Heart left ventricle (tissue), 16 donors: ENCODE results near the gene PPP2R3A. TPM values are rescaled to one million over a fixed set of nuclear protein-coding genes. Genes with fewer than 3 reads are reported as not detected.

Source experiments
- ATAC-seq, 4 donors: fragments of 200-7000 bp; cut with Tn5 transposase; one replicate each; pipeline ENCODE4 v1.9.1; 2020 to 2022; ENCODE audit warnings: moderate library complexity in 4 of 4, mild to moderate bottlenecking in 3 of 4, moderate number of reproducible peaks in 1 of 4
- DNase-seq, 5 donors: peaks; one replicate each; pipeline ENCODE4 v3.0.0-alpha.2; 2020
- H3K27ac ChIP-seq, 12 donors: fragments of 200-600 bp; sonication (generic) in 4 of 12; one replicate each; pipeline versions ENCODE4 v1.5.0 to v1.8.0; 2016 to 2022; ENCODE audit warnings: mild to moderate bottlenecking in 2 of 12
- H3K27me3 ChIP-seq, 9 donors: fragments of 200-600 bp; sonication (generic) in 2 of 9; one replicate each; pipeline versions ENCODE4 v1.5.1 to v1.8.0; 2016 to 2022; ENCODE audit warnings: mild to moderate bottlenecking in 3 of 9
- H3K36me3 ChIP-seq, 9 donors: fragments of 200-600 bp; sonication (generic) in 2 of 9; one replicate each; pipeline versions ENCODE4 v1.5.0 to v1.8.0; 2018 to 2022; ENCODE audit warnings: mild to moderate bottlenecking in 2 of 9
- H3K4me1 ChIP-seq, 12 donors: fragments of 200-600 bp; sonication (generic) in 4 of 12; one replicate each; pipeline versions ENCODE4 v1.5.0 to v1.8.0; 2016 to 2022; ENCODE audit warnings: mild to moderate bottlenecking in 3 of 12
- H3K4me3 ChIP-seq, 12 donors: fragments of 200-600 bp; sonication (generic) in 4 of 12; one replicate each; pipeline versions ENCODE4 v1.5.0 to v1.8.0; 2017 to 2022; ENCODE audit warnings: mild to moderate bottlenecking in 9 of 12, moderate library complexity in 4 of 12
- H3K9me3 ChIP-seq, 12 donors: fragments of 200-600 bp; sonication (generic) in 4 of 12; one replicate each; pipeline versions ENCODE4 v1.5.0 to v1.8.0; 2016 to 2022; ENCODE audit warnings: mild to moderate bottlenecking in 1 of 12
- POLR2A ChIP-seq, 2 donors: fragments of 450-650 bp; IDR thresholded peaks; one replicate each; pipeline ENCODE4 v1.6.1; 2017; ENCODE audit warnings: antibody characterized with exemption in 2 of 2, mild to moderate bottlenecking in 2 of 2, moderate library complexity in 2 of 2
- WGBS, 4 donors: extraction: QIAGEN DNeasy Blood & Tissue Kit in 2 of 4; methylation state at CpG; one replicate each; pipeline versions ENCODE4 v1.1.5 to v1.1.7; 2013 to 2018; 5-methylcytosine and 5-hydroxymethylcytosine counted together
- intact Hi-C, 10 donors: fragments of 100-400 bp; cut with DNase I; formaldehyde crosslinking; loops; one replicate each; pipeline versions ENCODE4 v1.11.1 to v1.14.2; 2022
- polyA plus RNA-seq, 2 donors: library from polyadenylated mRNA; stranded (reverse); fragments of 200-250 nt; gene quantifications; one replicate each; pipeline ENCODE4 v1.2.3, GENCODE V29; 2013
- total RNA-seq, 9 donors: library from RNA; depleted of rRNA in 2 of 9; stranded (reverse); fragments of >200 nt in 2 of 9; fragmentation: NEBNext Ultra II Directional in 3 of 9; extraction: Animal tissue kit (Norgen Biotek cat#: 25700) in 3 of 9; gene quantifications; one replicate each; pipeline versions ENCODE4 v1.1.0 to v1.2.4, GENCODE V29; 2016 to 2023
- TF ChIP-seq, protein P1 (sequence below), 12 donors: fragments of 200-600 bp; sonication (generic) in 4 of 12; IDR thresholded peaks; one replicate each; pipeline versions ENCODE4 v1.5.0 to v1.8.0; 2018 to 2022; ENCODE audit warnings: antibody characterized with exemption in 12 of 12, mild to moderate bottlenecking in 5 of 12
- donor health status: ischemic (EF 13 %, LVEDD 7.1; RV severe dilation, severe dysfunction).
- donor health status: healthy with polysubstance abuse.
- donor health status: DM: no; HTN: yes; CAD: no.
- donor health status: DM: no; HTN: no; CAD: no.
- donor health status: ischemic (EF 25% LVEDD 6.9; RV normal size, moderate dysfunction).
- donor health status: ischemic (EF 25% LVEDD 5.7; RV mildly dilated, moderate dysfunction).
- donor health status: healthy.
- donor health status: DM: yes; HTN: yes; CAD: no.
- donor health status: ischemic (EF 35%, LVEDD 5.7; RV mildly dilated, moderate dysfunction).
- donor health status: nonischemic (EF 11% LVEDD 7.7; RV severe dilation, severe dysfunction).
- donor health status: DM: yes; HTN: yes; CAD: no.
- donor health status: PGD.
- donor health status: ischemic (EF 29% LVEDD 5.4; RV normal size, mild dysfunction).
- donor health status: nonischemic (EF 23%, LVEDD 6.1; RV moderate dilation, normal function).

Gene PPP2R3A
- total and polyA plus RNA-seq, 11 donors, result 10.4 to 136 (median 92.4) TPM

DNA sequence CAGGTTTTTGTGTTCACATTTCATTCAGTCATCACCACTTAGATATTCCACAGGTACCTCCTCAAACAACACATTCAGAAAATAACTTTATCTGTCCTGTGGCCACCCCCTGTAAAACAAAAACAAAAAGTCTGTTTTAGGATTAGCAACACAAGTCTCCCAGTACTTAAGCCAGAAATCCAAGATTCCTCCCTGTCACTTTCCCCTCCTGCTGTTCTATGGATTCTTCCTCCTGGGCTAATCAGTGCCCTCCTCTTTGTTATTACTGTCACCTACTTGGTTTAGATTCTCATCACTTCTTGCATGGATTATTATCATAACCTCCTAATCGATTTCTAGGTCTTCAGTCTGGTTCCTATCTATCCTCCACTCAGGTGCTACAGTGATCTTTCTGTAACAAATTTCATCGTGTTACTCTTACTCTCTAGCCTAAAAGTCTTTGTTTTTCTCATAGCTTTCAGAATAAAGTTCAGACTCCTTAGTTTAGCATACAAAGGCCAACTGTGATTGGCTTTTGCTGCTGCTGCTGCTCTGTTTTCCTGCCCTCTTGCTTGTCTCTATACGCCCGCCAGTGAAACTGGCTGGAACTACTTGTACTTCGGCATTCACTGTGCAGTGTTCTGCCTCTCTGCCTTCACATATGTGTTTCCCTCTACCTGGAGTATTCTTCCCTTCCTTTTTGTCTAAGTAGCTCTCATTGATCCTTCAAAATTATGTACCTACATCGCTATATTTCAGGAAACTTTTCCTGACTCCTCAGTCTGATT lies 32.2 kb downstream of the PPP2R3A start:
- Histone ChIP-seq H3K4me1 (peaks cover 0 to 11% (median 0%) of the 10 kb centered on the region in 12 donors), H3K27me3 (no peaks in the 10 kb centered on the region), H3K27ac (no peak overlapping the region), H3K4me3 (no peak overlapping the region), H3K9me3 (peaks cover 0 to 3% (median 0%) of the 10 kb centered on the region in 12 donors), H3K36me3 (no peaks in the 10 kb centered on the region)
- 74 to 85% (median 80%) methylated on average over 6 of the region's 6 CpGs for WGBS, 4 donors
- ATAC-seq, result peak in 2 of 4 donors; percentile 52 to 62
- no peak for TF ChIP-seq POLR2A (IDR thresholded peaks at IDR 0.05)
- TF ChIP-seq, protein P1, sequence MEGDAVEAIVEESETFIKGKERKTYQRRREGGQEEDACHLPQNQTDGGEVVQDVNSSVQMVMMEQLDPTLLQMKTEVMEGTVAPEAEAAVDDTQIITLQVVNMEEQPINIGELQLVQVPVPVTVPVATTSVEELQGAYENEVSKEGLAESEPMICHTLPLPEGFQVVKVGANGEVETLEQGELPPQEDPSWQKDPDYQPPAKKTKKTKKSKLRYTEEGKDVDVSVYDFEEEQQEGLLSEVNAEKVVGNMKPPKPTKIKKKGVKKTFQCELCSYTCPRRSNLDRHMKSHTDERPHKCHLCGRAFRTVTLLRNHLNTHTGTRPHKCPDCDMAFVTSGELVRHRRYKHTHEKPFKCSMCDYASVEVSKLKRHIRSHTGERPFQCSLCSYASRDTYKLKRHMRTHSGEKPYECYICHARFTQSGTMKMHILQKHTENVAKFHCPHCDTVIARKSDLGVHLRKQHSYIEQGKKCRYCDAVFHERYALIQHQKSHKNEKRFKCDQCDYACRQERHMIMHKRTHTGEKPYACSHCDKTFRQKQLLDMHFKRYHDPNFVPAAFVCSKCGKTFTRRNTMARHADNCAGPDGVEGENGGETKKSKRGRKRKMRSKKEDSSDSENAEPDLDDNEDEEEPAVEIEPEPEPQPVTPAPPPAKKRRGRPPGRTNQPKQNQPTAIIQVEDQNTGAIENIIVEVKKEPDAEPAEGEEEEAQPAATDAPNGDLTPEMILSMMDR (IDR thresholded peaks at IDR 0.05), result no peak
- DNase-seq, result no peak
- intact Hi-C loops, result no loop called here

DNA sequence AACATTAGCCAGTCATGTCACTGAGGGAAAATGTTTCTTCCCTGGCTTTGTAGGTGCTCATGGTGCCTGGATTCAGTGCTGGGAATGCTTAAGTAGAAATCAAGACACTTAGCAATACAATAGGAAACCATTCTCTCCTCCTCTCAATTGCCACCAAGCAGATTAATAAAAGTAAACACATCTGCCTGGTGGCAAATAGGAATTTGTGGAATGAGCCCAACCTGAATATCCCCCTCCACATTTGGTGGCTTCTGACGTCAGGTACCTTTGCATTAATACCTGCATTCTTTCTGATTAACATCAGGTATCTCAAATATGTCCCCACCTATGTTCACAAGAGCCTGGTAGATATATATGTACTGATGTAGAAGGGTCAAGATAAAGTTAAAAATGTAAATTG lies 42.7 kb downstream of the PPP2R3A start:
- Histone ChIP-seq H3K4me1 (no peaks in the 10 kb centered on the region), H3K9me3 (no peaks in the 10 kb centered on the region), H3K27me3 (no peaks in the 10 kb centered on the region), H3K27ac (no peak overlapping the region), H3K36me3 (no peaks in the 10 kb centered on the region), H3K4me3 (no peak overlapping the region)
- ATAC-seq (no peak), DNase-seq (no peak)
- WGBS, 4 donors, result 87 to 96% (median 90%) methylated on average over 1 of the region's 1 CpG
- TF ChIP-seq, protein P1 (IDR thresholded peaks at IDR 0.05), result no peak
- TF ChIP-seq POLR2A (IDR thresholded peaks at IDR 0.05), result no peak
- intact Hi-C loops, result no loop called here

DNA sequence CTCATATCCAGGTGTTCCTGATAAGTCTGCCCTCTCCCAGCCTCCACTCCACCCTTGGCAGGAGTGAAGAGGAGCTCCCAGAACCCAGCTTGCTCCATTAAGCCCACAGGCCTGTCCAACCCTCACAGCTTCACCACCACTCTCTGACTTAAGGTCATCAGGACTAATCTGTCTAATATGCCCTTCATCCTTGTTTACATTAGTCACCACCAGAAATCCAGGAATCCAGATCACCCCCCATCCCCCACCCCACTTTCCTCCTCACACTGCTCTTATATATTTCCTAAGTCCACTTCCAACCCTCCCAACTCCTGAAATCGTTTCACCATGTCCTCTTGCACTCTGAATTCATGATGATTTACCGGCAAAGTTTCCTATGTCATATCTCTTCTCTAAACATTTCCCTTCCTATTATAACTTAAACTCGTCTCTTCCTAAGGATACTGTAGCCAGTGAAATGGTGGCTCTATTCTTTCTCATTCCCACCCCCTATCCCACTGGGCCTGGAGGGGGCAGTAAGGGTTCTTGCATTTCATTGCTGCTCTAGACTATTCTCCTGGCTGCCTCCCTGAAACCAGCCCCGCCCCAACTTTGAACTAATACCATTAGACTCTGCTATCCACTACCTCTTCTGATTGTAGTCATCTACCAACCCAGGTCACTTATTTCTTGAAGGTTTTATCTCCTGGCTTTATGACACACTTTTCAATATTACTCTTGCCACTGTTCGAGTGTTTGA lies 43.4 kb downstream of the PPP2R3A start:
- no peak for DNase-seq
- TF ChIP-seq, protein P1 (IDR thresholded peaks at IDR 0.05), result no peak
- no peak for TF ChIP-seq POLR2A (IDR thresholded peaks at IDR 0.05)
- Histone ChIP-seq H3K36me3 (no peaks in the 10 kb centered on the region), H3K27me3 (no peaks in the 10 kb centered on the region), H3K4me1 (no peaks in the 10 kb centered on the region), H3K27ac (no peak overlapping the region), H3K9me3 (no peaks in the 10 kb centered on the region), H3K4me3 (no peak overlapping the region)
- WGBS, 4 donors, result 81 to 88% (median 84%) methylated on average over 5 of the region's 5 CpGs
- intact Hi-C loops, result no loop called here
- no peak for ATAC-seq

DNA sequence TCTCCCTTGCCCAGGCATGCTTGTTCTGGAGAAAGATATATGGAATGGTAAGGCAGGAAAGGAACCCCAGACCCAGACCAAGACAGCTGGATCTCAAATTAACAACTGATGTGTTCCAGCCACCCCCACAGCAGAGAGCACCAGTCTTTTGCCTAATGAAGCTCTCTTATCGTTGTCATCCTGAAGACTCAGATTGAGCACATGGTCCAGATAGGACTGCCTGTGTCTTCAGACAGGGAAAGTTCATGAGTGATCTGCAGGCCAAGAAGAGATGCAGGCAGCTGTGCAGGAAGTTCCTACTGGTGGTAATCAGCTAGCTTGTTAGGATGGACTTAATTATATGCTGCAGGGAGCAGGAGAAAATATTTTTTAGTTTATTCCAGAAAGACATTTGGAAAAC lies 53.3 kb downstream of the PPP2R3A start:
- Histone ChIP-seq H3K9me3 (peaks cover 0 to 17% (median 0%) of the 10 kb centered on the region in 12 donors), H3K27me3 (no peaks in the 10 kb centered on the region), H3K4me3 (no peak overlapping the region), H3K36me3 (no peaks in the 10 kb centered on the region), H3K4me1 (peaks cover 0 to 49% (median 17%) of the 10 kb centered on the region in 12 donors), H3K27ac (peak overlapping the region in 7 of 12 donors; percentile 30 to 58 (median 51))
- ATAC-seq (peak in 2 of 4 donors; percentile 56 to 65), DNase-seq (peak in 1 of 5 donors; percentile 10)
- intact Hi-C loops, result no loop called here
- no peak for TF ChIP-seq POLR2A (IDR thresholded peaks at IDR 0.05)
- TF ChIP-seq, protein P1 (IDR thresholded peaks at IDR 0.05), result no peak
- 10 to 36% (median 27%) methylated on average over 1 of the region's 1 CpG for WGBS, 4 donors
